Measurements from ENCODE around the gene TOR2A.
A peak's percentile ranks its signal among the peaks of the same experiment; 100 is the strongest.
"Not testable (repeated sequence)": the region's sequence is repeated elsewhere in the genome, so short reads cannot be mapped to it uniquely, and the experiment has no call there.

The TOR2A gene

DNA sequence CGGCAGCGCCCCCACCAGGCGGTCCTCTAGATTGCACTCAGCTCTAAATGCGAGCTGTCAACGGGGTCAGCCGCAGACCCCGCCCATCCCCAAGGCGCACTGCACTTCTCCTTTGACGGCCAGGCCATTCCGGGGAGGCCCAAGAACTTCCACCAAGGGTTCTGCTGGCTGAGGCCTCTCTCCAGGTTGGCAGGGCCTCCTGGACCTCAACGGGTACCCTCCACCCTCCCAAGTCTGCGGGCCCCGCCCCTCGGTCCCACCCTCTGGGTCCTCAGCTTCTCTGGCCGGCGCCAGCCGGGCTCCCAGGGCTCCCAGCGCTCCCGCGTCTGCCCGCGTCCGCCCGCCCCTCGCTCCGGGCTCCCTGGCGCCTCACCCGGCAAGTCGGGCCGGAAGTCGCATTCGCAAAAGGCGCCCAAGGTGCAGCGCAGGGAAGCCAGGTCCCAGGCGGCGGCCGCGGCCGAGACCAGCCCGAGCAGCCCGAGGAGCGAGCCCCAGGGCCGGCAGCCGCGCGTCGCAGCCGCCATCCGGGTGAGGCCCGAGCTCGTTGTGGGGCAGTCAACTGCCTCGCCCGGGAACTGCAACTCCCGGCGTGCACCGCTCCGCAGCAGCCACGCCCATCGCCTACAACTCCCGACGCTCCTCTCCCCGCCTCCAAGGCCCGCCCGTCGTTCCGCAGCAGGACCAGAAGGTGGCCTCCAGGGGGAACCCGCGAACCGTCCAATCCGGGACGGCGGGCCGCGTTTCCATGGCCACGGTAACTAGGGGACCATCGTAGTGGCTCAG, at the start of gene TOR2A:
Gene TOR2A, minus strand, starts transcription at position 548 of the 783 bp plus-strand sequence. Its CDS starts 24 bp downstream, at position 524.
- Histone ChIP-seq H3K4me3 (ENCODE audit: low read depth, low read length) (peak within 1 kb of the TSS; percentile 74), H3K27ac (ENCODE audit: low read depth, low read length) (peak within 1 kb of the TSS; percentile 59), H3K4me1 (ENCODE audit: control insufficient read depth, insufficient read depth, low read length) (peaks cover 9% of the 10 kb centered on the region; the same call in 1 of the 2 replicates), H3K9ac (ENCODE audit: low read depth, low read length) (peak within 1 kb of the TSS; percentile 33; the same call in 1 of the 2 replicates), H3K9me3 (ENCODE audit: control insufficient read depth, insufficient read depth, low read length) (no peaks in the 10 kb centered on the region), H3K36me3 (ENCODE audit: control insufficient read depth, insufficient read depth, low read length) (no peaks in the 10 kb centered on the region; the same call in 1 of the 2 replicates), H3K27me3 (ENCODE audit: control insufficient read depth, insufficient read depth, low read length) (no peaks in the 10 kb centered on the region)

DNA sequence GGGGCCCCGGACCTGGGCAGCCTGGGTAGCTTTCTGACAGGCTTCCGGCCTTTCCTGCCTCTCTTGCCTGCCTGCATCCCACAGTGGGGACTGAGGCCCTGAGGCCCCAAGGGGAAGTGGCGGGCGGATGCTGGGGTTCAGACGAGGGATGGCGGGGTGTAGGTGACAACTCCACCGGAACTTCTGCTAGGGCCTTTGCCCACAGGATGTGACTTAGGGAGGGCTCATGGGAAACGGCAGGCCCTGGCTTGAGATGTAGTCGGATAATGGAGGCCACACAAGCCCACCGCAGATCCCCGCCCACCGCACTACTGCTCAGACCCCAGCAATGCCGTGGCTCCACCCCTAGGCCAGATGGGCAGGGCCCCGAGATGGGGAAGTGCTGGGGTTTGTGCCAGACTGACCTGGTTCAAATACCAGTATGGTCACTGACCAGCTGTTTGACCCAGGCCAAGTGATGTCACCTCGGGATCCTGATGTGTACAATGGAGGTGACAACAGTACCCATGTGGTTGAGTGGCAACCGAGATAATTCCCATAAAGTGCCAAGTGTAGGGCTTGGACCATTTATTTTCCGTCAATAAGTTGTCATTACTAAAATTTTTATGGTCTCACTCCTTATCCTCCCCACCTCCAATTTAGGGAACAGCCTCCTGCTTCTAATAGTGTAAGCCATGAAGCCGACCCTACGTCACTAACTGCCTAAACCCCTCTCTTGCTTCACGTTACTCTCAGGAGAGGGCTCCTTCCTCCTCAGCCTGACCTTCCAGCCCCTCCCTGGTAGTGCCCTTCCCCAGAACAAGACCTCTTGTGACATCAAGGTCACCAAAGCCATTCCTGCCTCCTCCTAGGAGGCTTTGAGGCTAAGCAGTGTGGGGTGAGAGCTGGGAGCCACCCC, 48.3 kb upstream of the TOR2A start:
- no peak overlapping the region for H3K27ac ChIP-seq (ENCODE audit: low read depth, low read length)

DNA sequence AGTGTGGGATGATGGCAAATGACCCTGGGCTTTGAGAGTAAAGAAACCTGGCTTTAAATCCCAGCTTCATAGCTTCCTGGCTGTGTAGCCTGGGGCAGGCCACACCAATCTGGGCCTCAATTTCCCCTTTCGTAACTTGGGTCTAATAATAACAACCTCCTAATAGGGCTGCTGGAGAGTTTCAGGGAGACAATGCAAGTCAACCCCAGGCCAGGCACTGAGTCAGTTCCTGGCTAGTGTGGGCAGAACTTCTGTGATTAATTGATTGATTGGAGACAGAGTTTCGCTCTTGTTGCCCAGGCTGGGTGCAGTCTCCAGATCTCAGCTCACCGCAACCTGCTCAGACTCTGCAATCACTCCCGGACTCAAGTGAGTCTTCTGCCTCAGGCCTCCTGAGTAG, 46.7 kb upstream of the TOR2A start:
- H3K9me3 ChIP-seq (ENCODE audit: control insufficient read depth, insufficient read depth, low read length) = no peaks in the 10 kb centered on the region
- H3K27me3 ChIP-seq (ENCODE audit: control insufficient read depth, insufficient read depth, low read length) = no peaks in the 10 kb centered on the region
- no peak overlapping the region for H3K9ac ChIP-seq (ENCODE audit: low read depth, low read length)
- no peaks in the 10 kb centered on the region for H3K36me3 ChIP-seq (ENCODE audit: control insufficient read depth, insufficient read depth, low read length)
- no peak overlapping the region for H3K4me3 ChIP-seq (ENCODE audit: low read depth, low read length)
- H3K4me1 ChIP-seq (ENCODE audit: control insufficient read depth, insufficient read depth, low read length) = peaks cover 9% of the 10 kb centered on the region
- H3K27ac ChIP-seq (ENCODE audit: low read depth, low read length) = no peak overlapping the region

More for the DNA sequence above, 48.3 kb upstream of the TOR2A start:
- H3K27me3 ChIP-seq (ENCODE audit: control insufficient read depth, insufficient read depth, low read length) = no peaks in the 10 kb centered on the region
- no peak overlapping the region for H3K9ac ChIP-seq (ENCODE audit: low read depth, low read length)
- no peaks in the 10 kb centered on the region for H3K9me3 ChIP-seq (ENCODE audit: control insufficient read depth, insufficient read depth, low read length)
- peaks cover 13% of the 10 kb centered on the region for H3K4me1 ChIP-seq (ENCODE audit: control insufficient read depth, insufficient read depth, low read length)
- H3K4me3 ChIP-seq (ENCODE audit: low read depth, low read length) = no peak overlapping the region
- H3K36me3 ChIP-seq (ENCODE audit: control insufficient read depth, insufficient read depth, low read length) = peaks cover 15% of the 10 kb centered on the region

DNA sequence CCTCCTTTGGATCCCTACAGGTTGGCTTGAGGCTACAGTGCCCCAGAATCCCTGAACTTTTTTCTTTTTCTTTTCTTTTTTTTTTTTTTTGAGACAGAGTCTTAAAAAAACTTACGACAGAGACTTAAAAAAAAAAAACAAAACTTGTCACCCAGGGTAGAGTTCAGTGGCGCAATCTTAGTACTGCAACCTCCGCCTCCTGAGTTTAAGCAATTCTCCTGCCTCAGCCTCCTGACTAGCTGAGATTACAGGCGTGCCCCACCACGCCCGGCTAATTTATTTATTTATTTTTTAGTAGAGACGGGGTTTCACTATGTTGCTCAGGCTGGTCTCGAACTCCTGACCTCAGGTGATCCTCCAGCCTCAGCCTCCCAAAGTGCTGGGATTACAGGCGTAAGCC, 45.8 kb upstream of the TOR2A start:
- H3K9ac ChIP-seq (ENCODE audit: low read depth, low read length); H3K27me3 ChIP-seq (ENCODE audit: control insufficient read depth, insufficient read depth, low read length); H3K27ac ChIP-seq (ENCODE audit: low read depth, low read length); H3K9me3 ChIP-seq (ENCODE audit: control insufficient read depth, insufficient read depth, low read length); H3K4me3 ChIP-seq (ENCODE audit: low read depth, low read length); H3K36me3 ChIP-seq (ENCODE audit: control insufficient read depth, insufficient read depth, low read length): not testable (repeated sequence)
- peaks cover 14% of the 10 kb centered on the region for H3K4me1 ChIP-seq (ENCODE audit: control insufficient read depth, insufficient read depth, low read length)

DNA sequence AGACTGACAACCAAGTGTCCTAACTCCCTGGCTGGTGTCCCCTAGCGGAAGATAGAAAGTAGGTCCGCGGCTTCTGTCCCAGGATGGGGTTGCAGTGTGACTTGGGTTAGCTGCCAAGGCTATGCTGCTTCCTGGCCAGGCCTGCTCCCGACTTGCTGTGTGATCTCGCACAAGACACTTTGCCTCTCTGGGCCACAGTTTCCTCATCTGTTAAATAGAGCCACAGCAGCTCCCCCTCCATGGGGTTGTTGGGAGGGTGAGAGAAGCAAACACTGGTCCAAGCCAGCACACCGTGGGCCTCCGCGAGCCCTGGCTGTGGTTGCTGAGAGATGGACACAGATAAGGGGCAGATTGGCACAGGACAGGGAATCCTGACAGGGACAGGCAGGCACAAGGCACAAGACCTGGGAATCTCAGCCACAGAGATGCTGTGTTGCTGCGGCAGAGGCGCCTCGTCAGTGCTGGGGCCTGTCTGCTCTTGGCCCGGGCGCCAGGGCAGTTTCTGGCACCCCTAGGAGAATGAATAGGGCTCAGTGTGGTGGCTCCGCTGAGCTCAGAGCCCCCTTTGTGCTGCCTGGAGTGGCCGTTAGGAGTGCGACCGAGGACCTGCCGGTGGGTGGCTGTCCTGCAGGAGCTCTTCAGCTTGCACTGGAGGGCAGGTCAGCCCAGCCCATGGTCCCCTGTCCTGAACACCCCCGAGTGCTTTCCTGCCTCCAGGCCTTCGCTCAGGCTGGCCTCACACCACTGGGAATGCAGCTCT, 45.2 kb upstream of the TOR2A start:
- no peaks in the 10 kb centered on the region for H3K36me3 ChIP-seq (ENCODE audit: control insufficient read depth, insufficient read depth, low read length)
- no peaks in the 10 kb centered on the region for H3K9me3 ChIP-seq (ENCODE audit: control insufficient read depth, insufficient read depth, low read length)
- no peak overlapping the region for H3K27ac ChIP-seq (ENCODE audit: low read depth, low read length)
- no peak overlapping the region; the same call in 1 of the 2 replicates for H3K9ac ChIP-seq (ENCODE audit: low read depth, low read length)
- H3K4me3 ChIP-seq (ENCODE audit: low read depth, low read length) = no peak overlapping the region
- H3K4me1 ChIP-seq (ENCODE audit: control insufficient read depth, insufficient read depth, low read length) = peaks cover 14% of the 10 kb centered on the region
- no peaks in the 10 kb centered on the region for H3K27me3 ChIP-seq (ENCODE audit: control insufficient read depth, insufficient read depth, low read length)

DNA sequence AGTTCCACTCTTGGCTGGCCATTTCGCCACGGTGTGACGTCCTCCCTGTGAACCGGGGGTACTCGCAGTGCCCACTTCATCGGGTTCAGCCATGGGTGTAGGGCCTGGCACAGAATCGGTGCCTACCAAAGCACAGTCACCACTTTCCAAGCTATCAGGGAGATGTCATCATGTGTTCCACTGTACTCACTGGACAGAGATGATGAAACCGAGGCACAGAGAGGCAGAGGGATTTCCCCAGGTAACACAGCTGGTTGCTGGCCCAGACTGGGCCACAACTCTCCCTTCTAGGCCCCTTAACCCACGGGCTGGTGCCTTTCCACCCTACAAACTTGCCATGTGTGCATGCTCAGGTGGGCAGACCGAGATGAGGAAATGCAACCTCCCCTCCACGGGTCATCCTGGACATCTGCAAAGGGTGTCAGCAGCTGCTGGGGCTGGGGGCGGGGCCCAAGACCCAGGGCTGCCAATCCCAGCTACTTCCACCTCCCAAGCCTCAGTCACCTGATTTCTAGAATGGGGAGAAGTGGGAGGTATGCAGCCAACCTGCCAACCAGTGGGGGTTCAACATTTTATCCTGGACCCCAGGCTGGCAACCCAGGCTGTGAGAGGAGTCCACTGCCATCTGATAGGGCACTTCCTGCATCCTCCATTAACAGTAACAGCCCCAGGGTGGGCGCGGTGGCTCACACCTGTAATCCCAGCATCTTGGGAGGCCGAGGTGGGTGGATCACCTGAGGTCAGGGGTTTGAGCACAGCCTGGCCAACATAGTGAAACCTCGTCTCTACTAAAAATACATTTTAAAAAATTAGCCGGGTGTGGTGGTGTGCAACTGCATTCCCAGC, 44.3 kb upstream of the TOR2A start:
- no peak overlapping the region for H3K9ac ChIP-seq (ENCODE audit: low read depth, low read length)

DNA sequence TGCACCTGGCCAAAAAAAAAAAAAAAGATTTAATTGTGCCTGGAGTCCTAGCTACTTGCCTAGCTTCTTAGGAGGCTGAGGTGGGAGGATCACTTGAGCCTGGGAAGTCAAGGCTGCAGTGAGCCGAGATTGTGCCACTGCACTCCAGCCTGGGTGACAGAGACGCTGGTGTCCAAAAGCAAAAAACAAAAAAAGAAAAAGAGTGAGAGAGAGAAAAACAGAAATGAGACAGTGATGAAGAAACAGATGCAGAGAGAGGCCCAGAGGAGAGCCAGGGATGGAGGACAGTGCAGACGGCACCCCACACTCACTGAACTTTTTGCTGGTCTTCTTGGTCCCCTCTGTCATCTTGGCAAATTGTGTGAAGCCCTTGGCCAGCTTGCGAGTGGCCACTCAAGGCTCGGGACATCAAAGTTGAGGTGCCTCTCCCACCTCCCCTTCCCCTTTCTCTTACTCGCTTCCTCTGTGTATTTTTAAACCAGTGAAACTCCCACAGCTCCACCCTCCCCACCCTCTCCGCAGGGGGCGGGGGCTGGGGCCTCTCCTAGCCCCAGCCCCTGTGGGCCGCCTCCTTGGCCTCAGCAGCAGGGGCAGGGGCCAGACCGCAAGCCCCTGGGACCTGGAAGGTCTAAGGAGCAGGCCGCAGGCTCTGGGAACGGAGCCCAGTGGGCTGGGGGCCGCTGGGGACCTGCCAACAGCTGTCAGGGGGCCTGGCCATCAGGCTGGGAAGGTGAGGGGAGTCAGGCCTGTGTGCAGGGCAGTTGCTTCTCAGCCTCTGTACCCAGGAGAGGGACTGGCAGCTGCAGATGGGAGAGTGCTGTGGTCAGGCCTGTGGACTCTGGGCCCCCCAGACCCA, 43.4 kb upstream of the TOR2A start, which contains the start of gene SH2D3C:
Gene SH2D3C, minus strand, starts transcription at position 387 of the 856 bp plus-strand sequence. Its CDS starts 39 bp downstream, at position 348.
- Histone ChIP-seq H3K4me1 (ENCODE audit: control insufficient read depth, insufficient read depth, low read length) (peaks cover 12% of the 10 kb centered on the region; the same call in 1 of the 2 replicates), H3K27me3 (ENCODE audit: control insufficient read depth, insufficient read depth, low read length) (no peaks in the 10 kb centered on the region), H3K9ac (ENCODE audit: low read depth, low read length) (no peak within 1 kb of the TSS), H3K27ac (ENCODE audit: low read depth, low read length) (no peak within 1 kb of the TSS), H3K36me3 (ENCODE audit: control insufficient read depth, insufficient read depth, low read length) (no peaks in the 10 kb centered on the region), H3K4me3 (ENCODE audit: low read depth, low read length) (no peak within 1 kb of the TSS), H3K9me3 (ENCODE audit: control insufficient read depth, insufficient read depth, low read length) (no peaks in the 10 kb centered on the region)

More for the DNA sequence above, 44.3 kb upstream of the TOR2A start:
- Histone ChIP-seq H3K9me3 (ENCODE audit: control insufficient read depth, insufficient read depth, low read length) (no peaks in the 10 kb centered on the region), H3K27me3 (ENCODE audit: control insufficient read depth, insufficient read depth, low read length) (no peaks in the 10 kb centered on the region), H3K4me1 (ENCODE audit: control insufficient read depth, insufficient read depth, low read length) (peaks cover 12% of the 10 kb centered on the region; the same call in 1 of the 2 replicates), H3K4me3 (ENCODE audit: low read depth, low read length) (no peak overlapping the region), H3K27ac (ENCODE audit: low read depth, low read length) (no peak overlapping the region), H3K36me3 (ENCODE audit: control insufficient read depth, insufficient read depth, low read length) (no peaks in the 10 kb centered on the region)

DNA sequence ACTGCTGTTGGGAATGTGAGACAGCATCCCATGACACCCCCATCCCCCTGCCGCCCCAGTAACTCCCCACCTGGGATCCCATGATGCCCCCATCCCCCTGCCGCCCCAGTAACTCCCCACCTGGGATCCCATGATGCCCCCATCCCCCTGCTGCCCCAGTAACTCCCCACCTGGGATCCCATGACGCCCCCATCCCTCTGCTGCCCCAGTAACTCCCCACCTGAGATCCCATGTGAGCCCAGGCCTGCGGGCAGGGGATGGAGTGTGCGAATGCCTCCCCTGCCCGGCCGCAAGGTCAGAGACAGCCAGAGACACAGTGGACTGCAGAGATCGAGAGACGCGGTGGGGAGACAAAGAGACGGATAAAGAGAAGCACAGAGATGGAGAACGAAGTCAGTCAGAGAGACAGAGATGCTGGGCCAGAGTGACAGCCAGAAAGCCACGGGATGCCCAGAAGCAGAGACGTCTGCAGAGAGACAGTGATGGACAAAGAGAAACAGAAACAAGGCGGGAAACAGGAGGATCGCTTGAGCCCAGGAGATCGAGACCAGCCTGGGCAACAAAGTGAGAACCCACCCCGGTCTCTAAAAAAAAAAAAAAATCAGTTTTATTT, 42.4 kb upstream of the TOR2A start:
- Histone ChIP-seq H3K9ac (ENCODE audit: low read depth, low read length) (no peak overlapping the region), H3K27me3 (ENCODE audit: control insufficient read depth, insufficient read depth, low read length) (no peaks in the 10 kb centered on the region), H3K27ac (ENCODE audit: low read depth, low read length) (no peak overlapping the region), H3K36me3 (ENCODE audit: control insufficient read depth, insufficient read depth, low read length) (no peaks in the 10 kb centered on the region), H3K4me1 (ENCODE audit: control insufficient read depth, insufficient read depth, low read length) (peaks cover 12% of the 10 kb centered on the region; the same call in 1 of the 2 replicates), H3K9me3 (ENCODE audit: control insufficient read depth, insufficient read depth, low read length) (no peaks in the 10 kb centered on the region), H3K4me3 (ENCODE audit: low read depth, low read length) (no peak overlapping the region)

DNA sequence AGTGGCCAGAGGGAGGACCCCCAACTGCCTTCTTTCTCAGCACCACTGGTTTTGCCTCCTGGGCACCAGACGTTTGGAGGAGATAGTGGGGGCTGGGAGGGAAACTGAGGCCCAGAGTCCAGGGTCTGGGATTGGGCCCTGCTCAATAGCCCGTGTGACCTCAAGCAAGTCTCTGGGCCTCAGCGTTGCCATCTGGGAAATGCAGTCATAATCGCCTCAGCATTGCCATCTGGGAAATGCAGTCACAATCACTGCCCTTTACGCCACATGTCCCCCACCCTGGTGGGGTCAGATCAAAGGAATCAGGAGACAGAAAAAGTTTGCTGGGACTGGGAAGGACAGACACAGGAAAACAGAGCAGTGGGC, 41.8 kb upstream of the TOR2A start:
- no peaks in the 10 kb centered on the region for H3K9me3 ChIP-seq (ENCODE audit: control insufficient read depth, insufficient read depth, low read length)
- H3K36me3 ChIP-seq (ENCODE audit: control insufficient read depth, insufficient read depth, low read length) = no peaks in the 10 kb centered on the region
- no peak overlapping the region for H3K9ac ChIP-seq (ENCODE audit: low read depth, low read length)
- H3K27ac ChIP-seq (ENCODE audit: low read depth, low read length) = no peak overlapping the region
- peaks cover 12% of the 10 kb centered on the region; the same call in 1 of the 2 replicates for H3K4me1 ChIP-seq (ENCODE audit: control insufficient read depth, insufficient read depth, low read length)
- no peak overlapping the region for H3K4me3 ChIP-seq (ENCODE audit: low read depth, low read length)
- no peaks in the 10 kb centered on the region for H3K27me3 ChIP-seq (ENCODE audit: control insufficient read depth, insufficient read depth, low read length)

Data from HUES48 (cell line).